GM19193 (cell line): ENCODE data around the gene SEC24B.

Source experiments
- POLR2A ChIP-seq: IDR thresholded peaks from 4 replicates; pipeline ENCODE4 v1.6.1; 2011; ENCODE audit not compliant: insufficient read depth, insufficient read length; ENCODE audit errors: extremely low read depth

SEC24B gene

DNA sequence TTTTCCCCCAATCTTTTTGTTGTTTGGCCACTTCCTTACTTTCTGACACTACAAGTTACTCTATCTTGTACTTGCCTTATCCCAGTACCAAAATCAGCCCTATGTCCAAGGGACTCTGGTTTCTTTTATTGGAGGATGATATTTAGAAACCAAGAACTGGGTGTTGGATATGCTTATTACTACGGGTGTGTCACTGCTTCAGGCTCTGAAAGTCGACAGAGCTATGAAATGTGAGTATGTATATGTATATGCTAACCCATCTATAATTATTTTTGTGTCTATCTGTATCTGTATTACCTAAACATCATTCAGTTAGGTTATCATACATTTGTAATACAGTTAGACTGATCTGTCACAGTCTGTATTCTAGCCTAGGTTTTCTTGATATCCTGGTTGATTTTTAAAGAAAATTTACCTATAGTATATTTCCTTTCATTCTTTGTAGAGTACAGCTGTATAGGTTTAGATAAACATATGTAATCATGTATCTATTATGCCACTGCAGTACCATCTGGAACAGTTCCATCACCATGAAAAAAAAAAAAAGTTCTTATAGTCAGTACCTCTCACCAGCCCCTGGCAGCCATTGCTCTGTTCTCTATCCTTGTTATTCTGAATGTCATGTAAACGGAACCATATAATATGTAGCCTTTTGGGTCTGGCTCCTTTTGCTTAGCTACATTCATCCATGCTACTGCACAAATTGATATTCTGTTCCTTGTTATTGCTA, 18.1 kb downstream of the SEC24B start:
- no peak for TF ChIP-seq POLR2A

DNA sequence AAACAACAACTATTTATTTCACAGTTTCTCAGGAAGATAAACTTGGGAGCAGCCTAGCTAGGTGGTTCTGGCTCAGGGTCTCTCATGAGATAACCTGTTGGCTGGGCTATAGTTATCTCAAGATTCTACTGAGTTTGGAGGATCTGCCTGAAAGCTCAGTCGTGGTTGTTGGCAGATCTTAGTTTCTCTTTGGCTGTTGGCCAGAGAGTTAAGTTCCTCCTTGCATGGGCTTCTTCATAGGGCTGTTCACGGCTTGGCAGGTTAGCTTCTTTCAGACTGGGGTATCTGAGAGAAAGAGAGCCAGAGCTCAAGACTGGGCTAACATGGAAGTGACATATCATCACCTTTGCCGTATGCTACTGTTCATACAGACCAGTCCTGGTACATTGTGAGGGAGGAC, 28.7 kb downstream of the SEC24B start:
- TF ChIP-seq POLR2A: no peak

DNA sequence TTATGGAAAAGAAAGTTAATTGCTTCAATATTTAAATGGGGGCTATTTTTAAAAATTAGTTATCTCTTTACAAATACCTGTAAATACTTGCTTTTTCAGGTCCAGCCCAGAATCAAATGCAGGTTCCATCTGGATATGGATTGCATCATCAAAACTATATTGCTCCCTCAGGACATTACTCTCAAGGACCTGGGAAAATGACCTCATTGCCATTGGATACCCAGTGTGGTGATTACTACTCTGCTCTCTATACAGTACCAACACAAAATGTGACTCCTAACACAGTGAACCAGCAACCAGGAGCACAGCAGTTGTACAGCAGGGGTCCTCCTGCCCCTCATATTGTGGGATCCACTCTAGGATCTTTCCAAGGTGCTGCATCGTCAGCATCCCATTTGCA, 29.2 kb downstream of the SEC24B start:
- no peak for TF ChIP-seq POLR2A

DNA sequence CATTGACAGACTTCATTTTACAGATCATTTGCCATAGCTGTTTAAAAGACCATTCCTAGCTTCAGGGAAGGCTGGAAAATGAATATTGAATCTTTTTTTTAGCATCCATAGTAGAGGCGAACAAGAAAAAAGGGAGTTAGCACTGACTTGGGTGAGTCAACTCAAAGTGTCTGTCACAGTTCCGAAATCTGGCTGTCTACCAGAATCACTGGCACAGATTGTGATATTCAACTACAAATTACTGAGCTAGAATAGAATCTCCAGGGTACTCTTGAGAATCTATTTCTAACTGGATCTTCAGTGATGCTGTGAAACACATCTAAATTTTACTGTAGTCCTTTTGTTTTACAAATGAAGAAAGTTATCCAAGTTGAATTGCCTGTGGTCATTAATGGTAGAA, 31.5 kb downstream of the SEC24B start:
- no peak for TF ChIP-seq POLR2A

DNA sequence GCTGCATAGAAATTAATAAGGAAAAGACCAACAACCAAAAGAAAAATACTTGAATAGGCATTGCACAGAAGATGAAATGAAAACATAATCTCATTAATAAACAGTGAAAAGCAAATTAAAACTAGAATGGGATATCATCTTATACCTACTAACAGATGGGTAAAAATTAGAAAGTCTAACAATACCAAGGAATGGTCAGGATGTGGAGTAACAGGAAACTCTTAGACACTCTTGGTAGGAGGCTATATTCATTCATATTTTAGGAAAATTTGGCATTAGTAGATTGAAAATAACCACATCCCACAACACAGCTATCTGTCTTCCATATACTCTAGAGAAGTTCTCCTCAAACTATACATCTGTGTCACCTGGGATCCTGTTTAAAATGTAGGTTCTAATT, 36.3 kb downstream of the SEC24B start:
- no peak for TF ChIP-seq POLR2A

DNA sequence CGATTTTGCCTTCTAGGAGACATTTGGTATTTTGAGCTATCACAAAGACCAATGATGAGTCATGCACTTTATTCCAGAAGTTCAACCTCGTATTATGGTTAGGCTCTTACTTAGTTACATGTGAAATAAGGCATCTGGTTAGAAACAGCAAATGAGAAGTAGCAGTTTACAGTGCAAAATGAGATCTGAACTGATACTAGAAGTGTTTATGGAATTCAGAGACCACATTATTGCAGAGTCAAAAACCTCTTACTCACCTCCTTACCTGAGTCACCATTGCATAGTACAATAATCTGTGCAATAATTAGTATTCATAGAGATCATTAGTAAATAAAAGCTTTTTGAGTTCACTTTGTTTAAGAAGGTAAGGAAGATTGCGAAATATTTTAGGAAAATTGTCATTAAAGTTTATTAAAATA, 38.7 kb downstream of the SEC24B start:
- no peak for TF ChIP-seq POLR2A

DNA sequence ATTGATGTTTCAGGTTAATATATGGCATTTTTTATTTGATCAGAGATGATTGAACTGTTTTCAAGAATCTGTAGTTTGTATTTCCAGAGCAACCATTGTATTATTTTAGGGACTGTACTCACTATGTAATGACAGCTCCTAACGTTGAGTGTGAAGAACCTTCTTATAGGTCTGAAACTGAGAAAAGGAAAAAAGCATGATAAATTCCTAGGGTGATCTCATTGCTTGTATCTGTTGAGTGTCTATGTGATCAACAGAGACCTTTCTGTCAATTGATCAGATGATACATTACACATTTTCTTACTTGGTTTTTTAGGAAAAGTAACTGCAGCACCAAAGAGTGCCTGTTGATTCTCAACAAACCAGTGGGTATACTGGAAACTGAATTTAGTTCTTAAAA, 40.2 kb downstream of the SEC24B start:
- no peak for TF ChIP-seq POLR2A

DNA sequence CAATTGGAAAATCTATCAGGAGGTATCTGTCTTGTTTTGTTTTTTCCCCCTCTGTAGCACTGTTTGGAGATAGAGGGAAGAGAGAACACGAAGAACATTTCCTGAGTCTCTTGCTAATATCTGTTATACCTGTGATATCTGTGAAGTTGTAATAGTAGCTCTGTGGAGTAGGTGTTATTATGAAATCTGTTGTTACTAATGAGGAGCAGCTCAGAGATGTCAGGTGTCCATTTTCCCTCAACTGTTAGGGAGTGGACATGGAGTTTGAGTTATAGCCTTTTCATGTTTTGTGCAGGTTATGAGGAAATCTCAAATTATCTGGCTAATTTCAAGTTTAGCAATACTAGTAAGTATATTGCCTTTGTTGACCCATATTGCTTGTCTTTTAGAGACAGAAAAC, 52.4 kb downstream of the SEC24B start:
- no peak for TF ChIP-seq POLR2A

DNA sequence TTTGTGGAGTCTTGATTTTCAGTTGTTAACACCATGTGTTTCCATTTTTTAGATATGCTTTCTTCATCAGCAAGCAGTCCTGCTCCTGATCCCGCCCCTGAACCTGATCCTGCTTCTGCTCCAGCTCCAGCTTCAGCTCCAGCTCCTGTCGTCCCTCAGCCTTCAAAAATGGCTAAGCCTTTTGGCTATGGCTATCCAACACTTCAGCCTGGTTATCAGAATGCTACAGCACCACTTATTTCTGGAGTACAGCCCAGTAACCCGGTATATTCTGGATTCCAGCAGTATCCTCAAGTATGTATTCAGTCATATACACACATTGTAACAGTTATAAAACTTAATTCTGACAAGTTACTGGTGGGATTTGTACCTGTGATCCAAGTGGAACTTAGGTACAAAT, 60.9 kb downstream of the SEC24B start:
- no peak for TF ChIP-seq POLR2A

DNA sequence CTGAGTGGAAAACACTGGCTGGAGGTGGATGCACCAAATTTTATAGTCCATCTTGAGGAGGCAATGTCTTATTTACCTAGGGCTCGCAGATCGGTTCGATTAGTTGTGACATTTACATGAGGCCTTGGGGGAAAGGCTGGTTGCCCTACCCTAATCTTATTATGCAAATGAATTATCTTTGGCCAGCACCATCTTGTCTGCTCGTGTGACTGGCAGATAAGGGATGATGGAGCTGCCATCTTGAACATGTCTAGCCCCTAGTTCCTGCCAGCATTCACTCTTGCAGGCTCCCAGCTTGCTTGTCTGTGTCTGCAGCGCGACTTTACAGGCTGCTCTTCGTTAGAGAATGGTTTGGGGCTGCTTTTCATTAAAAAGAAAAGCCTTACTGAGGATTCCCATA, 61.9 kb downstream of the SEC24B start:
- TF ChIP-seq POLR2A: no peak

DNA sequence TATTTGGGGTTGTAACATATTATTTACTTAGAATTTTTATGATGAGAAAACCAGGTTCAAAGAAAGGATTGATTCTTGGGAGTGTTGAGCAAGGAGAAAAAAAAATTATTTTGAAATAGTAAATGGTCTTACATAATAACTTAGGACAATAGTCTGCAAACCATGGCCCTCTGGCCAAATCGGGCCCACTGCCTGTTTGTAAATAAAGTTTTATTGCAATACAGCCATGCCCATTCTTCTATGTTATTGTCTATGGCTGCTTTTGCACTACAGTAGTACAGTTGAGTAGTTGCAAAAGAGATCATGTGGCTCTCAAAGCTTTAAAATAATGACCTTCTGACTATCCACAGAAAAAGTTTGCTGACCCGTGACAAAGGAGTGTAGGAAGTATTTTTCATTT, 63.3 kb downstream of the SEC24B start:
- TF ChIP-seq POLR2A: no peak

DNA sequence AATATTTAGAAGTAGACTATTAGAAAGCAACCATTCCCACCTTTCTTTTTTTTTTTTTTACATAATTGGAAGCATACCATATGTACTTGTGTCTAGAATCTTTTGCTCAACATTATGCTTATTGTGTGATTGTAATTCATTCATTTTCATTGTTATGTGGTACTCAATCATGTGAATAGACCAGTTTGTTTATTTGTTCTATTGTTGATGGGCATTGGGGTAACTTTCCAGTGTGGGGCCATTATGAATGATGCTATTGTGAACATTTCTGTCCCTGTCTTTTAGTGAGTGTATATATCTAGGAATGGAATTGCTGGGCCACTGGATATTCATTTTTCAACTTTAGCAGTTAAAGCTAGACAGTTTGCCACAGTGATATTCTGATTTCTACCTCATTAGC, 63.9 kb downstream of the SEC24B start:
- TF ChIP-seq POLR2A: no peak

DNA sequence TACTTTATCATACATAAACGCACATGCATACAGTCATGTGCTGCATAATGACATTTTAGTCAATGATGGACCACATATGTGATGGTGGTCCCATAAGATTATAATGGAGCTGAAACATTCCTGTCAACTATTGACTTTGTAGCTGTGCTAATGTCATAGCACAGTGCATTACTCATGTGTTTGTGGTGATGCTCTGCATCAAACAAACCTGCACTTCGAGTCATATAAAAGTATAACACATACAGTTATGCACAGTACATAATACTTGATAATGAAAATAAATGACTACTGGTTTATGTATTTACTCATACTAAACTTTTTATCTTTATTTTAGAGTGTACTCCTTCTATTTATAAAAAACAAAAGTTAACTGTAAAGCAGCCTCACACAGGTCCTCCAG, 65.9 kb downstream of the SEC24B start:
- no peak for TF ChIP-seq POLR2A

DNA sequence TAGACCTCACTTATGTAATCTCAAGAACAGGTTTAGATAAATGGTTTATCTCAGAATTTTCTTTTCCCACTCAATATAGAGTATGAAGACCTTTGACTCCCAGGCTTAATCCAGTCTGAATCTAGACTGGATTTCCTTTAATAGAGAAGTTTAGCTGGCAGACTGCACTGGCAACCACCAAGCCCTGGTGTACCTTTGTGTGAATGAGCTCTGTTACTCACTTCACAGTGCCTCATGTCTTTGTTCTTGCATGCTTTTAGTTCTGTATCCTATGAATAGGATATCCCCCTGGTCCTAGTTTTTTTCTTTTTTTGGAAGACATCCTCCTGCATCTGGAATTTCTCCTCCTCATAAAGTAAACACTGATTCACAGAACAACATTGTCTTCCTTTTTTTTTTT, 73.3 kb downstream of the SEC24B start:
- no peak for TF ChIP-seq POLR2A

DNA sequence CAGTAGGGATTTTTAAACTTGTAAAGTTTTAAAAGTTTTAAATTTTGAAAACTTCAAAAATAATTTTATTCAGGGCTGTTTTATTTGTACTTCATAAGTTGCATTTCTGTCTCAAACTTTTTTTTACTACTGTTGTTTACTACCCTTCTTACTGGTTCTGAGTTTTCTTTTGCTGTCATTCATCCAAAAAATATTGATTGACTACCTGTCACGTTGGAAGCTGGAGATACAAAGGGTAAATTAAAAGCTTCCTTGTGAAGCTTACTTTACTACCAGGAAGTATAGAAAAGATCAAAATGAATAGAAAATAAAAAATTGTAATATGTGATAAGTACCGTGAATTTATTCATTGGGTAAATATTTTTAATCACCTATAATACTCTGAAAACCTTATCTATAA, 77.1 kb downstream of the SEC24B start:
- no peak for TF ChIP-seq POLR2A

DNA sequence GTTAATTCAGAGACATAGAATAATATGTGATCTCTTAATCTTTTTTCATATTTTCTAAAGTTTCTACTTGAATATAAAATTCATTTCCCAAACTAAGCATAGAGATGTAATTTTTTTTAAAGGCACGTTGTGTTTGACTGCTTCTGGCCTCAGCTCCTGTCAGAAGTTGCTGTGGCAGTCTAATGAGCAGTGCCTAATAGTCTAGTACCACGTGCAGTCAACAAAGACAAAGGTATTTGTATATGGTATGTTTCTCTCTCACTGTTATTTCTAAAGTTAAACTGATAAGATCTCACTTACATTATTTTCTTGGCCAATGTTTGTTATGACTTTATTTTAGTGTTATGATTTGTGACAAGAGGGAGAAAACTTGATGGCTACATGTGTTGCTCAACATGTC, 77.8 kb downstream of the SEC24B start:
- TF ChIP-seq POLR2A: no peak

DNA sequence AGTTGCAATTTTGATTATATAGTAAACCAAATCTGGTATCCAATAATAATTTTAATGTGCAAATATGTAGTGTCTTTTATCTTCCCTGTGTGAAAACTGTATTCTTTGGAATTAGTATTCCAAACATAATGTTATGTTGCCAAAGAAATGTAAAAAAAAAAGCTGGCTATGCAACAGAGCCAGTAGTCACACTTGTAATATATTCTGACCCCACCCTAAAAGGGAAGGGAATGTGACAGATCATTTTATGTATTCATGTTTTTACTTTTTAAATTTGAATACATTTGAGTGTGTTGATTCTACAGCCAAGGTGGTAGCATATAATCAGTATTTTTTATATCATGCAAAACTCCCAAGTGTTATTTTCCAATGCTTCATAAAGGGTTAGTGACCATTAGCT, 98.6 kb downstream of the SEC24B start:
- no peak for TF ChIP-seq POLR2A
